Activated T-helper 1 cell treated with Interleukin-2 at 50 U/mL for 16 hours (primary cell): ENCODE measurements around the gene HPS3.
A peak's percentile ranks its signal among the peaks of the same experiment; 100 is the strongest.
"Not testable (repeated sequence)": the region's sequence is repeated elsewhere in the genome, so short reads cannot be mapped to it uniquely, and the experiment has no call there.

Experiments used
- DNase-seq: peaks from one replicate; pipeline ENCODE4 v3.0.0-alpha.2; 2020; ENCODE audit warnings: low read depth

The HPS3 gene, protein sequence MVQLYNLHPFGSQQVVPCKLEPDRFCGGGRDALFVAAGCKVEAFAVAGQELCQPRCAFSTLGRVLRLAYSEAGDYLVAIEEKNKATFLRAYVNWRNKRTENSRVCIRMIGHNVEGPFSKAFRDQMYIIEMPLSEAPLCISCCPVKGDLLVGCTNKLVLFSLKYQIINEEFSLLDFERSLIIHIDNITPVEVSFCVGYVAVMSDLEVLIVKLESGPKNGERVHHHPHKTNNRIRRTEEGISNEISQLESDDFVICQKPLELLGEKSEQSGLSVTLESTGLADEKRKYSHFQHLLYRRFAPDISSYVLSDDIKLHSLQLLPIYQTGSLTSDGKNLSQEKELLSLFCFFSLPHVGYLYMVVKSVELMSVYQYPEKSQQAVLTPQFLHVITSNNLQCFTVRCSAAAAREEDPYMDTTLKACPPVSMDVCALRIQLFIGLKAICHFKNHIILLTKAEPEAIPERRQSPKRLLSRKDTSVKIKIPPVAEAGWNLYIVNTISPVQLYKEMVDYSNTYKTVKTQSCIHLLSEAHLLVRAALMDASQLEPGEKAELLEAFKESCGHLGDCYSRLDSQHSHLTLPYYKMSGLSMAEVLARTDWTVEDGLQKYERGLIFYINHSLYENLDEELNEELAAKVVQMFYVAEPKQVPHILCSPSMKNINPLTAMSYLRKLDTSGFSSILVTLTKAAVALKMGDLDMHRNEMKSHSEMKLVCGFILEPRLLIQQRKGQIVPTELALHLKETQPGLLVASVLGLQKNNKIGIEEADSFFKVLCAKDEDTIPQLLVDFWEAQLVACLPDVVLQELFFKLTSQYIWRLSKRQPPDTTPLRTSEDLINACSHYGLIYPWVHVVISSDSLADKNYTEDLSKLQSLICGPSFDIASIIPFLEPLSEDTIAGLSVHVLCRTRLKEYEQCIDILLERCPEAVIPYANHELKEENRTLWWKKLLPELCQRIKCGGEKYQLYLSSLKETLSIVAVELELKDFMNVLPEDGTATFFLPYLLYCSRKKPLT

DNA sequence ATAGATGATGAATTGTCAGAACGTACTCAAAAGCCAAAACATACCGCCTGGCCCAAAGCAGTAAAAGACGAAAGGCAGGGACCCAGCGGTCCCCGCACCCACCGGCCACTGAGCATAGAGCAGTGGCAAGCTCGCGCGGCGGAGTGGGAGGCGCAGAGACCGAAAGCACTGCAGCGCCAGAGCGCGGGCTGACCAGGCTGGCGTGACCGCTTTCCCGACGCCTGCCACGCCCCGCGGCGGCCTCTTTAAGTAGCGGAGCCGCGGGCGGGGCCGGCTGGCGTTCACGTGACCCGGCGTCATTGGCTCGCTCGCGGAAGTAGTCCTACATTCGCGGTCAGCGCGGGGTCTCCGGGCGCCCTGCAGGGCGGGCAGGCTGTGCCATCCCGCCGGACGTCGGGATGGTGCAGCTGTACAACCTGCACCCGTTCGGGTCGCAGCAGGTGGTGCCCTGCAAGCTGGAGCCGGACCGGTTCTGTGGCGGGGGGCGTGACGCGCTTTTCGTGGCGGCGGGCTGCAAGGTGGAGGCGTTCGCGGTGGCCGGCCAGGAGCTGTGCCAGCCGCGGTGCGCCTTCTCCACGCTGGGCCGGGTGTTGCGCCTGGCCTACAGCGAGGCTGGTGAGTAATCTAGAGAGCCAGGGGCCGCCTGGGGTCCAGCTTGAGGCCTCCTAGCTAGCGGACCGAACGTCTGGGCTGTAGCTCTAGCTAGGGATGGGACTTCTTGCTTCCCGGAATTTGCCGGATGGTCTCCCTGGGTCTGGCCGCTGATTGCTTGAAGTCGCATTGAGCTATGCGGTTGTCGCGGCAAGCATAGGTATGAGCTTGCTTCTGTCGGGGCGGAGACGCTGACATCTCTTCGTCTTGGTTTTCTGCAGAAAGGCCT is at the start of gene HPS3:
Gene HPS3, plus strand, starts transcription at position 313 of the 880 bp plus-strand sequence. Its CDS starts 86 bp downstream, at position 399.
- DNase-seq: peak; percentile 72

DNA sequence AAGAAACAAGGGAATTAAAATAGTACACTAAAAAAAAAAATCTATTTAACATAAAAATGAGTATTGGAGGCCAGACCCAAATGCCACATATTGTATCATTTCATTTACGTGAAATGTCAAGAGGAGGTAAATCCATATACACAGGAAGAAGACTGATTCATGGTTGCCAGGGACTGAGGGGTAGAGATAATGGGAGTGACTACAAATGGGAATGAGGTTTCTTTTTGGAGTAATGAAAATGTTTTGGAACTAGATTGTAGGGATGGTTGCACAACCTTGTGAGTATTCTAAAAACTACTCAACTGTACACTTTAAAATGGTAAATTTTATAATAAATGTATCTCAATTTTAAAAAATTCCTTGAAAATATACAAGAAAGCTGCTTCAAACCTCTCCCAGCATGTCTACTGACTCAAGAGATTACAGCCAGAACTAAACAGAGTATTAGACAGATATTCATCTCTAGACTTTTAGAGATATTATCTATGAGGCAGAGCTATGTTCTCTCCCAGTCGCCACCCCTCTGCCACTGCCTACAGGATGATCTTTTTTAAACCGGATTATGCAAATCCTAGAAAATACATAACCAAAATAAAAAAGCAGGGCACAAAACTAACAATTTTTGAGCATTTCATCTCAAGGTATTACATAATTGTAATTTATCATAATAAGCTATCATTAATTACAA is 49.3 kb upstream of the HPS3 start:
- no peak for DNase-seq

DNA sequence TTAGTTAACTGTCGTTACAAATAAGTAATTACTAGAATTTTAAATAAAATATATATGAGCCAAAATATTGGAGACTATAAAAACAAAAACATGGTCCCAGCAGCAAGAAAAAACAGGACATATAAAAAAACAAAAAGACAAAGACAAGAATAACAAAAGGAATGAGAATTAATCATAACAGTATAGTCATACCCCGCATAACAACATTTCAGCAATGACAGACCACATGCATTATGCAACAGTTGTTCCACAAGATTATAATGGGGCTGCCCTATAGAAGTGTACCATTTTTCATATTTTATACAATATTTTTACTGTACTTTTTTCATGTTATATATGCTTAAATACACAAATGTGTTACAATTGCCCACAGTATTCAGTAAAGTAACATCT is 48.7 kb upstream of the HPS3 start:
- DNase-seq: no peak

DNA sequence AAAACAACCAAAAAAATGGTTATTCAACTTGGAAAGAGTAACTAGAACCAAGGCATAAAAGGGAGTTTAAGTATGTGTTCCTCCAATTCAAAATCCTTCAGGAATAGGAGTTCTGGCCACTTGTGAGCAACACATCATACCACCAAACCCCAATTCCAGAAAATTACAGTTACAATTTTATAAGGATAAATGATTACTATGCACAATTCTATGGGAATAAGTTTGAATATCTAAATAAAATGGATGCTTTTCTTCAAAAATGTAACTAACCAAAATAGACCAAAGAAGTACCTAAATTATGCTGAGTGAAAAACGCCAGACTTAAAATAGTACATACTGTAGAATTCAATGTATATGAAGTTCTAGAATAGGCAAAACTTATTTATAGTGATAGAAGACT is 47.7 kb upstream of the HPS3 start:
- no peak for DNase-seq

DNA sequence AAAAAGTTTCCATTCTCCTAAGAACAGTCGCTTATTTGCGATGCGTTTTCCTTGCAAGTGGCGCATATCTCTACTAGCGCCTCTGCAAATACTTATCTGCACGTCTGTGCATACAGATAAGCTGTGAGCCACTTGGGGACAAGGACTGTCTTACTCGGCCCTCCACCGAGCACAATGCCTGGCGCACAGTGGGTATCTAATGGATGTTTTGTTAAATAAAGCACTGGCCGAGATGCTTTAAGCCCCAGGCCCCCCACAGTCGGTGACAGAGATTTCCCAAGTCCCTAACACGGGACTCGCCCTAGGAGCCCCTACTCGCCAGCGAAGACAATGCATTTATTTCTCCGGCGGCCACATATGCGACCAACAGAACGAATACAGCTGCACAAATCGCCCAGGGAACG is 43.6 kb upstream of the HPS3 start:
- no peak for DNase-seq

DNA sequence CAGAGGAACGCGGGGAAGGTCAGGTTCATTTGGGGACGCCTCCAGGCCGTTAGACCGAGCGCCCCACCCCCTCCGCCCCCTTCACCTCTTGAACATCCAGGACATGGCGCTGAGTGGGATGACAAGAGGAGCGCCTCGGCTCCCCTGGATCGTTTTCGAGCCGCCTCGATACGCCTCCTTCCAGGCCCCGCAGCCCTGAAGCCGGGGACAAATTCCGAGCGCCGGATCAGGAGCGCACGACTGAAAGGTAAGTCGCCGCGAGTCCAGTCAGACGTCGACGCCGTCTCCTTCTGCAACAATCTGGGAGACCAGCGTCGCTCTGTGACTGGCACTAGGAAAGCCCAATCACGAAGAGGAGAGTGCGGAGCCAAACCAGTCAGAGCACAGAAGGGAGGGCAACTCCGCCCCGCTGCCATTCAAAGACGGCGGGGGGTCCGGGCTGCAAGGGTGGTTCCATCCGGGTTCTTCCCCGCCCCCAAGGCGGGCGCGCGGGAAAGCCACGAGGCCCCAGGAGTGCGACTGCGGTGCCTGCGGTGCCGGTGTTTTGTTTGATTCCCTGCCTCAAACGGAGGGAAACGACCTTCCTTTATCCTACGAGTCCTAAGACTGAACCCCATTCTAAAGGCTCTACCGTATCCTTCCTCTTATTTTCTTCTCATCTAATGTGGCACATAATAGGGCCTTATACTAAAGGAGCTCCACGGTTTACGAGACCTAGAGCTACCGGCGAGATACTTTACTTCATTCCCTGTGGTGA is 43.0 kb upstream of the HPS3 start, which contains the start of gene HLTF:
Gene HLTF, minus strand, starts transcription at position 302 of the 757 bp plus-strand sequence. Its CDS starts 197 bp downstream, at position 105.
- peak; percentile 80 for DNase-seq

DNA sequence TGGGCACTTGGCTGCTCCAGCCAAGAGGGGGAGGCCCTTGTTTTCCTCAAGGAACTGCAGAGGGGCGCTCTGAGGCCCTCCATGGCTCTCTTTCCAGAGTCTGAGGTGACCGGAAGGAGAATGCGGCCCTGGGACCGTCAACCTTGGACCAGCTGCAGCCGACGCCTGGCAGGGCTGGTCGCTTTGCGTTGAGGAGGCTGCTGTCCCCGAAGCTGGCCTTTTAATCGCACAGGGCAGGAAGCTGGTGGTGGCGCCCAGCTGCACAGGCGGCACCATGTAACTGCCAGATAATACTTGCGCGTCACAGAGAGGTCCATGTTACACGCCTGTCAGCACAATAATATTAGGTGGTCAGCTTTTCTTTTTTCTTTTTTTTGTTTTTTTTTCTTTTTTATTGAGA is 42.2 kb upstream of the HPS3 start:
- no peak for DNase-seq

DNA sequence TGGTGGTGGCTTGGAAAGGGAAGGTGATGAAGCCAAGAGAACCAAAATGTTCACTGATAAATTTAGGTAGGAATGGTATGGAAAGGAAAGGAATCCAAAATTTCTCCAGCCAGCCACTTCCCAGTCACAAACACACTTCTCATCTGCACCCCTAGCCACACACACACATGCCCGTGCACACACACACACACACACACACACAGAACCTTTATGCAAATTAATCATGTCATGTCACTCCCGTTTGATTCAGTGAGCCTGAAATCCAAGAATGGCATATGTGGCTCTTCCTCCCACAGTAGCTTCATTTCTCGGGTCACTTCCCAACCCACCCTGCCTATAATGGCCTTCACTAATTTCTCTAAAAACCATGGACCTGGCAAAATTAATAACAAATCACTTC is 40.0 kb upstream of the HPS3 start:
- no peak for DNase-seq

DNA sequence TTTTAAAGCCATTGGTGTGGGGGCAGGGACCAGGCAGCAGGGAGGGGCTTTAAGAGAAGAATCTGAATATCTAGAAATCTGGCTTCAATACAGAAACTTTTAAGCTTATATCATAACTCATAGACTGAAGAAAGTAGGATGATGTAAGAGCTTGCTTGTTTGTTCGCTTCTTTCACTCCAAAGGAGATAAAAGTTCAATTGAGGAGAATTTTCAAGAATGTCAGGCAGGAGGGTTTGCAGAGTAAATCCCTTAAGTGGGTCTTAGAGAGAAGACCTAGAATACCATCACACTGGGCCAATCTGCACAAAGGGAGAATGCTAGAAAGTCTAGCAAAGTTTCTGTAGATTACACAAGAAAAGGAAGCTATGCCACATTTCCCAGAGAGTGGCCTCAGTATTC is 39.0 kb upstream of the HPS3 start:
- no peak for DNase-seq

DNA sequence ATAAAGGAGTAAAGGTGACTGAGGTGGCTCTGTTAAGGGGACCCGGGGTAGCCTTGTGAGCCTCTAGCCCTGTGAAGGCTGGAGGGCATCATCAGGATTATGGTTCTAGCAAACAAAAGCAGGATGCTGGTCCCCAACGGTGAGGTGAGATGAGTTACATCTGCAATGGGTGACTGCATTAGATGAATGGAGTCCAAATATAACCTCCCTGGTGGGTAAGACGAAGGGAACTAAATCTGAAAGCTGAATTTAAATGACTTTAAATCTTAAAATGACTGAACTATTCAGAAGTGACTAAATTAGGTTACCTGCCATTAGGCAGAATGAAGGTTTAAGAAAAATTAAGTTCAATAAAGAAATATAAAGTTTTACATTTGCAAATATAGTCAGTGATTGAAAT is 38.5 kb upstream of the HPS3 start:
- DNase-seq: no peak

DNA sequence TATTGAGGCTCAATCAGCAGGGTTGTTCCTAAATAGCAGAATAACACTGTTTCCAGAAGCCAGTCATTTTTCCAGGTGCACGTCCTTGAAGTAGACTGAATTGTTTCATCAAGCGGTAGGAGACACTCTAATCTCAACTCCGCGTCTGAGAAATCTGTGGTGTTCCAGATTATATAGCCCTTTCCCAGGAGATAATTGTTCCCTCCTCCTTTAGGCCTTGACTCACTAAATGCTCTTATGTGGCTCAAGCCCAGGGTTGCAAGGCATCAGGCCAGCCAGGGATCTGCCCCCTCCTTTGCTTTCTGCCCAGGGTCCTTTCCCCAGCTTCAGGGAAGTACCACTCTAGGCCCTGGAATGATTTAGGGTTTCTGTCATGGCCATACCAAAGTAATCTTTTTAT is 37.5 kb upstream of the HPS3 start:
- no peak for DNase-seq

DNA sequence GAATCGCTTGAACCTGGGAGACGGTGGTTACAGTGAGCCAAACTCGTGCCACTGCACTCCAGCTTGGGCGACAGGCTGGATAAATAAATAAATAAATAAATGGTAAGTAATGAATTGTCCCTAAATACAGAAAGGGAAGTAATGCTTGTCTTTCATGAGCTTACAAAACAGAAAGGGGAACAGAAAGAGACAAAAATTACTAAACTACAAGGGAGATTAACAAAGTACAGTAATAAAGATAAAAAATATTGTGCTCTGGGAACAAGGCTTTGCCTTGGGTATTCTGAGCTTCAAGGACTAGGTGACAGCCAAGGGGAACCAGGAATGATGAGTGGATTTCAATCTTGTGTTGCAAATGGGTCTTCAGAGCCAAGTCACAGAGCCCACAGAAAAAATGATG is 34.0 kb upstream of the HPS3 start:
- DNase-seq: no peak

DNA sequence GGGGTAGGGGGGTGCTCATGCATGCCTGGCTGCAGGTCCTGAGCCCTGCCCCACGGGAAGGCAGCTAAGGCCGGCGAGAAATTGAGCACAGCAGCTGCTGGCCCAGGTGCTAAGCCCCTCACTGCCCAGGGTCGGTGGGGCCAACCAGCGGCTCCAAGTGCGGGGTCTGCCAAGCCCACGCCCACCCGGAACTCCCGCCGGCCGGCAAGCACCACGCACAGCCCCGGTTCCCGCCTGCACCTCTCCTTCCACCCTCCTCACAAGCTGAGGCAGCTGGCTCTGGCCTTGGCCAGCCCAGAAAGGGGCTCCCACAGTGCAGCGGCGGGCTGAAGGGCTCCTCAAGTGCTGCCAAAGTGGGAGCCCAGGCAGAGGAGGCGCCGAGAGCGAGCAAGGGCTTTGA is 31.5 kb upstream of the HPS3 start:
- DNase-seq: not testable (repeated sequence)

DNA sequence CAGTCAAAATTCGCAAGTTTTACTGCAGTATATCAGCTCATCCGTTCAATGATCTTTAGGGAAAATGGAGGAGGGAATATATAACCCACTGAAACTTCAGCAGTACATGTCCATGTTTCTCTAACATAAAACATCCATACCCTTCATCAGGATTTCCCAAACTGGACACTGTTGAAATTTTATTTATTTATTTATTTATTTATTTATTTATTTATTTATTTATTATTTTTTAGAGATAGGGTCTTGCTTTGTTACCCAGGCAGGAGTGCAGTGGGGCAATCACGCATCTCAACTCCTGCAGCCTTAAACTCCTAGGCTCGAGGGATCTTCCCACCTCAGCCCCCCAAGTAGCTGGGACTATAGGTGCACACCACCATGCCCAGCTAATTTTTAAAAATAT is 28.3 kb upstream of the HPS3 start:
- no peak for DNase-seq

DNA sequence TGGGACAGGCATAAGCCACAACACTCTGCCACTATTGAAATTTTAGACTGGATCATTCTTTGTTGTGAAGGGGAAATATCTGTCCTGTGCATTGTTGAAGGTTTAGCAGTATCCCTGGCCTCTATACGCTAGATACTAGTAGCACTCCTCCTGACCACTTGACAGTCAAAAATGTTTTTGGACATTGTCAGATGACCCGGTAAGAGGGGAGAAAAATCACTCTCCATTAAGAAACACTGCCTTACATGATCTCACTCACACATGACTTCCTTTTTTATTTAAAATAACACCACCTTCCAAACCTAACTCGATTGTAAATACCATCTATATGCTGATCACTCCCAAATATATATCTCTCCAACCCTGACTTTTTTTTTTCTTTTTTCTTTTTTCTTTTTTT is 27.8 kb upstream of the HPS3 start:
- DNase-seq: no peak

DNA sequence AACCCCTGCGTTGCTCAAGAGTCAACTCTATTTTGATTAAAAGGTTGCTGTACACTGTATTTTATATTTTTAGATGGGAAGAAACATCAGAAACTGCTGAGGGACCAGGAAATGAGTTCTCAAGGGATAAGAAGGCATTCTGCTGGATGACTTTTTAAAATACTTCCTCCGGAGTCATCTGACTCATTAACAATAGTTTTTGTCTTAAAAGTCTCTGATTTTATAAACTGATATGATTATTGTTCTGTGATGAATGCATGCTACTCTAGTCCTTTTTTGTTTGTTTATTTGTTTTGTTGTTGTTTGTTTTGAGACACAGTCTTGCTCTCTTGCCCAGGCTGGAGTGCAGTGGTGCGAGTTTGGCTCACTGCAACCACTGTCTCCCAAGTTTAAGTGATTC is 25.0 kb upstream of the HPS3 start:
- no peak for DNase-seq

DNA sequence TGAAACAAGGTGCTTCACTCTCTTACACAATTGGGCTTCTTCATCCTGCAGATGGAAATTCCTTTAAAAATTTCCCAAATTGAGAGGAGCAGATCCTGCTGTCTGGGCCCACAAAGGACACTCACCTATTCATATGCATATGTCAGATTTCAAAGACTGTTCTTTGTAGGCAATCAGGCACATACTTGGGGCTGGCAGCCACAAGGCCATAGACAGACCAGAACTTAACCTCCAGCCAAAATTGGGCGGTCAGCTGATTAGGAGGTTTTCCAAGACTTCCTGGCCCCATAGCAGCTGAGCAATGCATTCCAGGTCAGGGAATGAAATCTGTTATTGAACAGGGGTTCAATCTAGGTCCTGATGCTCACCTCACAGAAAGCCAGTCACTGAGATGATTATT is 15.0 kb upstream of the HPS3 start:
- no peak for DNase-seq

DNA sequence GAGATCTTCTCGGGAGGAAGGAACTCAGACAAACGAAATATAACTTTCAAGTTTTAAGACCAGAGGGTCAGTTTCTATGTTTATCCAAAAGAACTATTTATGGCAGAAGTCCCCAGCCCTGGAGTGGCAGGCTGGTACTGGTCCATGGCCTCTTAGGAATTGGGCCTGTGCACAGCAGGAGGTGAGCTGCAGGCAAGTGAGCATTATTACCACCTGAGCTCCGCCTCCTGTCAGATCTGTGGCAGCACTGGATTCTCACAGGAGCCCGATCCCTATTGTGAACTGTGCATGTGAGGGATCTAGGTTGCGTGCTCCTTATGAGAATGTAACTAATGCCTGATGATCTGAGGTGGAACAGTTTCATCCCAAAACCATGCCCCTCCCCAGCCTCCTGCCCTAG is 14.3 kb upstream of the HPS3 start:
- DNase-seq: no peak

DNA sequence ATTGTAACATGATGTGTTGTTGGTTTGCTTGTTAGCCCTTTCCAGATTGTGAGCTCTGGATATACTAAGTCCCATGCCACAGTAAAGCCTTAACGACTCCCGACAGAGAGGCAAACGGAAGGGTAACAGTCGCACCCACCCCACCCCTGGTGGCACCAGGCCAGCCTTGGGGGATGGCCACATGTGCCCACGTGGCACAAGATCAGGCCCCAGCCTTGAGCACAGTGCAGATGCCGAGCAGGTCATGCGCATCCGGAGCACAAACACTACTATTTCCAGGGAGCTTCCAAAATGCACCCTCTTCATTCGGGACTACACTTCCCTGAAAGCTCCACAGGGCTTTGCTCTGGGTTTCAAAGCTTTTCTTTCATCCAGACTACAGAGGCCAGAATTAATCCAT is 10.7 kb upstream of the HPS3 start:
- no peak for DNase-seq

DNA sequence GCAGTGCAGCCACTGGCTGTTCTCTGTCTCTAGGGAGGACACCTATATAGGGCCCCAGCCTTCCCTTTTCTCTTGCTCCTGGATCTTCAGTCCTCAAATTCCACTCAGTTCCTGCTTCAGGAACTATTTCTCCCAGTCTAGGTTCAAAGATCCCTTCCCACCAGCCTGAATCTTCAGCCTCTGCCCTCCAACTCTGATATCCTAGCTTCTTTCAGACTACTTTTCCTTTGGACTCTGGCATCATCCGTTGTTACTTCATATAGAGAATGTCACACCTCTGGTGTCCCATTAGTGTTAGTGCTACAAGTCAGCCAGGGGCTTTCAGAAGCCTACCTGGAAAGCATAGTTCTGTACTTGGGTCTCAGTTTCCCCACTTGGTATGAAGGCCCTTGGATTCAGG is 10.0 kb upstream of the HPS3 start:
- no peak for DNase-seq
